Measurements from ENCODE around the gene AKT3. TPM values are rescaled to one million over a fixed set of nuclear protein-coding genes. Genes with fewer than 3 reads are reported as not detected.

AKT3 gene
- total RNA-seq, 1 donor from 2014 or later, result 36.2 TPM

DNA sequence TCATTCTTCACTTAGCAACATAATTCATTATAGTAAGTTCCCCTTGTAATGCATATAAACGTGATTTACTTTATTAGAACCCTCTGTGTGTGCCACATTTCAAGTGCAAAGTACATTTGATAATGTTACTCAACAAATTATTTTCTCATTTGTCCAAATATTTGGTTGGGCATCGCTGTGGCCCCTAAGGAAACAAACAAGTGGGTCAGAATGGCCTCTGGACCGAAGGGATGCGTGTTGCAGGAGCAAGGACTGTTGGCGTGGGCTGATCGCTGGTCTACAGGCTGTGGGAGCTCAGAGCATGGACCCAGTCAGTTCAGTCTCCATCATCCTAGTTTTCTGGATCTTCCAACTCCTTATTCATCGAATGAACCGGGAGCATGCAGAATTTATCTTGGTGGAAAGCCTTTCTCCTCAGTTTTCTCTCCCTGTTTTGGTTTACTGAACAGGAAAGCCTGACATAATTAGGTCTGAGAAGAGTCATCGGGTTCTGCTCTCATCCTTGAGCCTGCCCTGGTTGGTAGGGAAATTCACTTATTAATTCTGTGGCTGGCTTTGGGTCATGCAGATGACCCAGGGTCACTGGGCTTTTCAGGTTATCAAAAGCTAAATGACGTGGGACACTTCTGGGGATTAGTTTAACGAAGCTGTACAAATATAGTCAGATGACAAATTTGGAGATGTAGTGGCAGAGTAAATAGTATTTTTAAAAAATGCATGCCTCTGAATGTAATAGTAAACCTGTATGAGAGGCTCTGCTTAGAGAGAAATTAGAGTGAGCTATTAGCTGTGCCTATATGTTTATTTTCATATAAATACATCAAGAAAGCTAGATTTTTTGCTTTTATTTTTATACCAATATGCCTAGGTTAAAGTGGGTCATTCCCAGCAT lies 394.0 kb downstream of the AKT3 start:
- Histone ChIP-seq H3K4me2 (no peak overlapping the region), H2AFZ (replicated peaks) (no peak overlapping the region), H3K9me3 (ENCODE audit: low read depth) (no peaks in the 10 kb centered on the region), H3K27ac (no peak overlapping the region), H3K4me3 (no peak overlapping the region), H3F3A (ENCODE audit: low read depth) (no peaks in the 10 kb centered on the region), H3K4me1 (peaks cover 5% of the 10 kb centered on the region), H4K20me1 (ENCODE audit: low read depth) (no peaks in the 10 kb centered on the region), H3K9ac (no peak overlapping the region), H3K36me3 (no peaks in the 10 kb centered on the region), H3K27me3 (no peaks in the 10 kb centered on the region), H3K79me2 (ENCODE audit: low read depth) (no peaks in the 10 kb centered on the region)
- no peaks in the 10 kb centered on the region for H3K27me3 Mint-ChIP-seq (ENCODE audit: insufficient read depth, low read depth)
- TF ChIP-seq, protein P1, sequence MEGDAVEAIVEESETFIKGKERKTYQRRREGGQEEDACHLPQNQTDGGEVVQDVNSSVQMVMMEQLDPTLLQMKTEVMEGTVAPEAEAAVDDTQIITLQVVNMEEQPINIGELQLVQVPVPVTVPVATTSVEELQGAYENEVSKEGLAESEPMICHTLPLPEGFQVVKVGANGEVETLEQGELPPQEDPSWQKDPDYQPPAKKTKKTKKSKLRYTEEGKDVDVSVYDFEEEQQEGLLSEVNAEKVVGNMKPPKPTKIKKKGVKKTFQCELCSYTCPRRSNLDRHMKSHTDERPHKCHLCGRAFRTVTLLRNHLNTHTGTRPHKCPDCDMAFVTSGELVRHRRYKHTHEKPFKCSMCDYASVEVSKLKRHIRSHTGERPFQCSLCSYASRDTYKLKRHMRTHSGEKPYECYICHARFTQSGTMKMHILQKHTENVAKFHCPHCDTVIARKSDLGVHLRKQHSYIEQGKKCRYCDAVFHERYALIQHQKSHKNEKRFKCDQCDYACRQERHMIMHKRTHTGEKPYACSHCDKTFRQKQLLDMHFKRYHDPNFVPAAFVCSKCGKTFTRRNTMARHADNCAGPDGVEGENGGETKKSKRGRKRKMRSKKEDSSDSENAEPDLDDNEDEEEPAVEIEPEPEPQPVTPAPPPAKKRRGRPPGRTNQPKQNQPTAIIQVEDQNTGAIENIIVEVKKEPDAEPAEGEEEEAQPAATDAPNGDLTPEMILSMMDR (IDR thresholded peaks at IDR 0.05), result no peak
- TF ChIP-seq EZH2 (IDR thresholded peaks at IDR 0.05) (no peak), EZH2phosphoT487 (IDR thresholded peaks at IDR 0.05) (no peak)
- H3K9me3 Mint-ChIP-seq, result no peaks in the 10 kb centered on the region
- H3K27ac Mint-ChIP-seq, result no peak overlapping the region
- no peaks in the 10 kb centered on the region for H3K36me3 Mint-ChIP-seq
- H3K4me1 Mint-ChIP-seq, result peaks cover 12% of the 10 kb centered on the region
- no peak overlapping the region for H3K4me3 Mint-ChIP-seq
- no peak for DNase-seq (ENCODE audit: low spot score)

DNA sequence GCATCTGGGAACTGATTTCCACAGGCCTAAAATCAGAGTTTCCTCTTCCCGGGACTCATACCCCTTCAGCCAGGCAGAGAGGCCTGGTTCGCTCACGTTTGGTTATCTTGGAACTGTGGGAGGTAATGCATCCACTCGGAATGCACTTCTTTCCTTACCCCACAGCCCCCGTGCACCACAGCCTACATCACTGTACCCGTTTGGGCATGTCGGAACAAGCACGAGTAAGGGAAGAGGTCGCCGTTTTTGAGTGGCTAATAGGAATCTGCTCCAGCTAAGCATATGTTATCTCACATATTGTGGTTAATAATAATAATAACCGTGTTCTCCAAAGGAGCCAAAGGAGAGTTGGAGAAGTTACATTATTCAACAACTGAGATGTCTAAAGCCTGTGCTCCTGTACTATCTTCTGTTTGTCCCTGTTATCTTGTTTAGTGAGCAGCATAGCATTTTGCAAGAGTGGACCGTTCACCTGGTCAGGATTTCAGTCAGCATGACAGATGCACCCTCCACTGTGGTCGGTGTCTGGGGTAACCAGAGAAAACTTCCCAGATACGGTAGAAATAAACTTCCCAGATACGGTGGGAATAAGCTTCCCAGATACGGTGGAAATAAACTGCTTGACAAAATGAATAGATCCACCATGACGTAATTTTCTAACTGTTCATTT lies 395.6 kb downstream of the AKT3 start:
- H3K36me3 ChIP-seq, result no peaks in the 10 kb centered on the region
- H3F3A ChIP-seq (ENCODE audit: low read depth), result no peaks in the 10 kb centered on the region
- H3K4me3 ChIP-seq, result no peak overlapping the region
- TF ChIP-seq, protein P1 (IDR thresholded peaks at IDR 0.05), result no peak
- TF ChIP-seq EZH2 (IDR thresholded peaks at IDR 0.05) (no peak), EZH2phosphoT487 (IDR thresholded peaks at IDR 0.05) (no peak)
- Mint-ChIP-seq H3K27me3 (ENCODE audit: insufficient read depth, low read depth) (no peaks in the 10 kb centered on the region), H3K36me3 (no peaks in the 10 kb centered on the region), H3K4me3 (no peak overlapping the region), H3K27ac (no peak overlapping the region), H3K4me1 (peaks cover 12% of the 10 kb centered on the region), H3K9me3 (no peaks in the 10 kb centered on the region)
- H3K9ac ChIP-seq, result no peak overlapping the region
- H2AFZ ChIP-seq (replicated peaks), result no peak overlapping the region
- no peak for DNase-seq (ENCODE audit: low spot score)
- H3K27me3 ChIP-seq, result no peaks in the 10 kb centered on the region
- no peak overlapping the region for H3K27ac ChIP-seq
- no peak overlapping the region for H3K4me2 ChIP-seq
- H3K9me3 ChIP-seq (ENCODE audit: low read depth), result no peaks in the 10 kb centered on the region
- no peaks in the 10 kb centered on the region for H3K79me2 ChIP-seq (ENCODE audit: low read depth)
- H4K20me1 ChIP-seq (ENCODE audit: low read depth), result no peaks in the 10 kb centered on the region
- H3K4me1 ChIP-seq, result peaks cover 5% of the 10 kb centered on the region

DNA sequence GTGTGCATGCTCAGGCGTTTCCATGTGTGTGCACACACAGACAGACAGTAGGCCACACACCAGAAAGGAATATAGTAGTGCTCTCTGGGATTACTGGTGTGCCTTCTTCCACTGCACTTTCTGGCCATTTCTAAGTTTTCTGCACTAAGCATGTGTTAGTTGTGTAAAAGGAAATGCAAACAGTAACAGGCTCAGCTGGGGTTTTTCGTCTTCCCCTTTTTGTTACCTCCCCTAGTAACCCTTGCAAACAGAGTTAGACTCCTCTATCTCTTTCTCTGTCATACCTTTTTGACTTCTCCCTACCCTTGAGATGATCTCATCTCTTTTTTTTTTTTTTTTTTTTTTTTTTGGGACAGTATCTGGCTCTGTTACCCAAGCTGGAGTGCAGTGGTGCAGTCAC lies 398.0 kb downstream of the AKT3 start:
- H3K79me2 ChIP-seq (ENCODE audit: low read depth), result no peaks in the 10 kb centered on the region
- Mint-ChIP-seq H3K9me3 (no peaks in the 10 kb centered on the region), H3K27ac (peak overlapping the region; percentile 63), H3K27me3 (ENCODE audit: insufficient read depth, low read depth) (no peaks in the 10 kb centered on the region), H3K4me3 (no peak overlapping the region), H3K4me1 (peaks cover 11% of the 10 kb centered on the region), H3K36me3 (no peaks in the 10 kb centered on the region)
- no peaks in the 10 kb centered on the region for H3F3A ChIP-seq (ENCODE audit: low read depth)
- no peak overlapping the region for H3K27ac ChIP-seq
- no peaks in the 10 kb centered on the region for H3K27me3 ChIP-seq
- H4K20me1 ChIP-seq (ENCODE audit: low read depth), result no peaks in the 10 kb centered on the region
- H3K4me1 ChIP-seq, result peaks cover 5% of the 10 kb centered on the region
- no peaks in the 10 kb centered on the region for H3K9me3 ChIP-seq (ENCODE audit: low read depth)
- H3K36me3 ChIP-seq, result no peaks in the 10 kb centered on the region
- TF ChIP-seq, protein P1 (IDR thresholded peaks at IDR 0.05), result no peak
- TF ChIP-seq EZH2 (IDR thresholded peaks at IDR 0.05) (no peak), EZH2phosphoT487 (IDR thresholded peaks at IDR 0.05) (no peak)
- no peak overlapping the region for H3K4me2 ChIP-seq
- no peak overlapping the region for H3K4me3 ChIP-seq
- no peak overlapping the region for H3K9ac ChIP-seq
- no peak overlapping the region for H2AFZ ChIP-seq (replicated peaks)
- DNase-seq (ENCODE audit: low spot score), result no peak

Data from neural progenitor cell (in vitro differentiated cells).